Right lobe of liver (tissue), 6 donors: ENCODE results near the gene TEX11. TPM values are rescaled to one million over a fixed set of nuclear protein-coding genes. Genes with fewer than 3 reads are reported as not detected.
"Not testable (repeated sequence)": the region's sequence is repeated elsewhere in the genome, so short reads cannot be mapped to it uniquely, and the experiment has no call there.

Experiments
- ATAC-seq, 4 donors: fragments of 200-7000 bp; cut with Tn5 transposase; one replicate each; pipeline ENCODE4 v1.9.1; 2020; ENCODE audit warnings: mild to moderate bottlenecking in 4 of 4, moderate library complexity in 4 of 4
- DNase-seq, 3 donors: peaks; one replicate each; pipeline ENCODE4 v3.0.0-alpha.2; 2020
- H3K27ac ChIP-seq, 3 donors: fragments of 200-600 bp; one replicate each; pipeline ENCODE4 v1.8.0; 2022
- H3K27me3 ChIP-seq, 2 donors: fragments of 200-600 bp; one replicate each; pipeline ENCODE4 v1.8.0; 2022
- H3K36me3 ChIP-seq, 4 donors: fragments of 200-600 bp; sonication (generic) in 1 of 4; one replicate each; pipeline versions ENCODE4 v1.5.1 to v1.8.0; 2017 to 2022; ENCODE audit warnings: control low read depth in 1 of 4
- H3K4me1 ChIP-seq, 4 donors: fragments of 200-600 bp; sonication (generic) in 1 of 4; one replicate each; pipeline versions ENCODE4 v1.5.1 to v1.8.0; 2017 to 2022; ENCODE audit warnings: control low read depth in 1 of 4
- H3K4me3 ChIP-seq, 3 donors: fragments of 200-600 bp; one replicate each; pipeline ENCODE4 v1.8.0; 2022
- H3K9me3 ChIP-seq, 4 donors: fragments of 200-600 bp; sonication (generic) in 1 of 4; one replicate each; pipeline versions ENCODE4 v1.5.1 to v1.8.0; 2017 to 2022; ENCODE audit warnings: control low read depth in 1 of 4
- POLR2A ChIP-seq: fragments of 450-650 bp; IDR thresholded peaks from one replicate; pipeline ENCODE4 v1.6.1; 2017; ENCODE audit warnings: antibody characterized with exemption, mild to moderate bottlenecking
- WGBS: methylation state at CpG from one replicate; pipeline ENCODE4 v1.1.6; 2018; ENCODE audit warnings: low coverage, low lambda C conversion rate; ENCODE audit not compliant: insufficient coverage; ENCODE audit errors: missing lambda C conversion rate; 5-methylcytosine and 5-hydroxymethylcytosine counted together
- intact Hi-C, 2 donors: fragments of 100-400 bp; cut with DNase I; formaldehyde crosslinking; loops; one replicate each; pipeline versions ENCODE4 v1.11.2 to v1.14.1; 2022
- total RNA-seq, 6 experiments: library from RNA; depleted of rRNA in 2 of 6; stranded (reverse); fragments of >200 nt in 2 of 6; fragmentation: NEBNext Ultra II Directional in 3 of 6; extraction: Animal tissue kit (Norgen Biotek cat#: 25700) in 3 of 6; gene quantifications; one replicate each; pipeline versions ENCODE4 v1.1.0 to v1.2.4, GENCODE V29; 2016 to 2023
- TF ChIP-seq, protein P1 (sequence below), 4 donors: fragments of 200-600 bp in 3 of 4; fragments of 450-650 bp in 1 of 4; IDR thresholded peaks; one replicate each; pipeline versions ENCODE4 v1.5.1 to v1.8.0; 2016 to 2022; ENCODE audit warnings: antibody characterized with exemption in 4 of 4, mild to moderate bottlenecking in 2 of 4
- donor health status: DM: no; HTN: yes; CAD: no.
- donor health status: DM: no; HTN: no; CAD: no.
- donor health status: DM: no; HTN: no; CAD: no.
- donor health status: DM: no; HTN: yes; CAD: no.
- donor health status: DM: no; HTN: yes; CAD: no.

TEX11 gene
- total RNA-seq, 6 experiments from 2014 or later, result 0.09 TPM; not detected in 5

GRCh38 chrX:70769659-70770227 is 138.8 kb downstream of the TEX11 start:
- TF ChIP-seq, protein P1, sequence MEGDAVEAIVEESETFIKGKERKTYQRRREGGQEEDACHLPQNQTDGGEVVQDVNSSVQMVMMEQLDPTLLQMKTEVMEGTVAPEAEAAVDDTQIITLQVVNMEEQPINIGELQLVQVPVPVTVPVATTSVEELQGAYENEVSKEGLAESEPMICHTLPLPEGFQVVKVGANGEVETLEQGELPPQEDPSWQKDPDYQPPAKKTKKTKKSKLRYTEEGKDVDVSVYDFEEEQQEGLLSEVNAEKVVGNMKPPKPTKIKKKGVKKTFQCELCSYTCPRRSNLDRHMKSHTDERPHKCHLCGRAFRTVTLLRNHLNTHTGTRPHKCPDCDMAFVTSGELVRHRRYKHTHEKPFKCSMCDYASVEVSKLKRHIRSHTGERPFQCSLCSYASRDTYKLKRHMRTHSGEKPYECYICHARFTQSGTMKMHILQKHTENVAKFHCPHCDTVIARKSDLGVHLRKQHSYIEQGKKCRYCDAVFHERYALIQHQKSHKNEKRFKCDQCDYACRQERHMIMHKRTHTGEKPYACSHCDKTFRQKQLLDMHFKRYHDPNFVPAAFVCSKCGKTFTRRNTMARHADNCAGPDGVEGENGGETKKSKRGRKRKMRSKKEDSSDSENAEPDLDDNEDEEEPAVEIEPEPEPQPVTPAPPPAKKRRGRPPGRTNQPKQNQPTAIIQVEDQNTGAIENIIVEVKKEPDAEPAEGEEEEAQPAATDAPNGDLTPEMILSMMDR (IDR thresholded peaks at IDR 0.05), result peak; percentile 33 to 70 (median 67)
- TF ChIP-seq POLR2A, result no peak
- Histone ChIP-seq H3K27me3 (peaks cover 0 to 5% of the 10 kb centered on the region in 2 donors), H3K27ac (no peak overlapping the region), H3K4me3 (no peak overlapping the region), H3K36me3 (no peaks in the 10 kb centered on the region), H3K4me1 (peaks cover 0 to 5% (median 0%) of the 10 kb centered on the region in 4 donors), H3K9me3 (no peaks in the 10 kb centered on the region)
- intact Hi-C loops, result no loop called here
- DNase-seq (no peak), ATAC-seq (peak in 3 of 4 donors; percentile 33 to 53 (median 43))
- WGBS, result 9% methylated on average over 3 of the region's 3 CpGs

GRCh38 chrX:70762285-70762684 is 146.2 kb downstream of the TEX11 start:
- intact Hi-C loops, result no loop called here
- no peak for TF ChIP-seq POLR2A
- TF ChIP-seq, protein P1 (IDR thresholded peaks at IDR 0.05), result no peak

GRCh38 chrX:70755850-70756249 is 152.7 kb downstream of the TEX11 start:
- 53% methylated on average over 7 of the region's 12 CpGs for WGBS
- H3K4me1 ChIP-seq, result no peaks in the 10 kb centered on the region
- H3K4me3 ChIP-seq, result no peak overlapping the region
- no peaks in the 10 kb centered on the region for H3K9me3 ChIP-seq
- DNase-seq (no peak), ATAC-seq (no peak)
- H3K27ac ChIP-seq, result no peak overlapping the region
- no peaks in the 10 kb centered on the region for H3K36me3 ChIP-seq
- no peak for TF ChIP-seq POLR2A
- TF ChIP-seq, protein P1 (IDR thresholded peaks at IDR 0.05), result no peak
- intact Hi-C loops, result no loop called here
- H3K27me3 ChIP-seq, result no peaks in the 10 kb centered on the region

More at GRCh38 chrX:70762285-70762684, 146.2 kb downstream of the TEX11 start:
- Histone ChIP-seq H3K36me3 (no peaks in the 10 kb centered on the region), H3K4me3 (no peak overlapping the region), H3K9me3 (no peaks in the 10 kb centered on the region), H3K27me3 (no peaks in the 10 kb centered on the region), H3K4me1 (no peaks in the 10 kb centered on the region), H3K27ac (no peak overlapping the region)
- DNase-seq (no peak), ATAC-seq (no peak)
- WGBS, result 32% methylated on average over 9 of the region's 10 CpGs

GRCh38 chrX:70754169-70754848 is 154.2 kb downstream of the TEX11 start:
- Histone ChIP-seq H3K4me1 (no peaks in the 10 kb centered on the region), H3K27me3 (no peaks in the 10 kb centered on the region), H3K27ac (no peak overlapping the region), H3K36me3 (no peaks in the 10 kb centered on the region), H3K4me3 (no peak overlapping the region), H3K9me3 (no peaks in the 10 kb centered on the region)
- TF ChIP-seq POLR2A, result no peak
- TF ChIP-seq, protein P1 (IDR thresholded peaks at IDR 0.05), result no peak
- no peak for ATAC-seq
- intact Hi-C loops, result no loop called here
- DNase-seq, result no peak
- WGBS, result 83% methylated on average over 2 of the region's 2 CpGs

GRCh38 chrX:70733774-70734173 is 174.7 kb downstream of the TEX11 start:
- H3K4me3 ChIP-seq, H3K4me1 ChIP-seq, H3K27me3 ChIP-seq, H3K36me3 ChIP-seq, H3K27ac ChIP-seq, ATAC-seq, DNase-seq, intact Hi-C loops, H3K9me3 ChIP-seq: not testable (repeated sequence)
- no CpG with 5 or more reads among the region's 5 CpGs for WGBS

- H3K4me1 ChIP-seq, DNase-seq, H3K27ac ChIP-seq, H3K36me3 ChIP-seq, intact Hi-C loops, H3K9me3 ChIP-seq, H3K27me3 ChIP-seq, ATAC-seq, H3K4me3 ChIP-seq: not testable (repeated sequence)
- 83% methylated on average over 1 of the region's 1 CpG for whole genome bisulfite sequencing
Measured at GRCh38 chrX:70727961-70728360, 180.6 kb downstream of the TEX11 start.
